Mesendoderm (in vitro differentiated cells): ENCODE measurements around the gene C2orf92.

ENCODE experiments used
- DNase-seq: peaks from one replicate; pipeline ENCODE4 v3.0.0; 2013
- H2AK5ac ChIP-seq: 2 replicates; pipeline ENCODE4 v1.6.1; 2013; ENCODE audit warnings: low read length, inconsistent platforms
- H2BK120ac ChIP-seq: 2 replicates; pipeline ENCODE4 v1.6.1; 2013; ENCODE audit warnings: low read depth, mild to moderate bottlenecking, low read length, moderate library complexity, mixed read lengths
- H2BK15ac ChIP-seq: replicated peaks from 2 replicates; pipeline ENCODE4 v1.6.1; 2013; ENCODE audit warnings: low read depth, mild to moderate bottlenecking, moderate library complexity
- H2BK5ac ChIP-seq: 2 replicates; pipeline ENCODE4 v1.6.1; 2013; ENCODE audit warnings: low read length, inconsistent platforms
- H3K18ac ChIP-seq: 2 replicates; pipeline ENCODE4 v1.6.1; 2013; ENCODE audit warnings: mild to moderate bottlenecking, low read length, mixed read lengths
- H3K23ac ChIP-seq: one replicate; pipeline ENCODE4 v1.6.1; 2013; ENCODE audit warnings: low read length
- H3K27ac ChIP-seq: 2 replicates; pipeline ENCODE4 v1.5.1; 2013; ENCODE audit warnings: low read depth, mild to moderate bottlenecking, inconsistent platforms, low read length, moderate library complexity
- H3K27me3 ChIP-seq: 2 replicates; pipeline ENCODE4 v1.6.1; 2013; ENCODE audit warnings: low read length, control low read depth, mild to moderate bottlenecking, inconsistent platforms; ENCODE audit not compliant: insufficient read depth, poor library complexity
- H3K36me3 ChIP-seq: 2 replicates; pipeline ENCODE4 v1.6.1; 2013; ENCODE audit warnings: low read length, inconsistent platforms; ENCODE audit not compliant: control insufficient read depth, insufficient read depth
- H3K4ac ChIP-seq: one replicate; pipeline ENCODE4 v1.6.1; 2013; ENCODE audit warnings: low read depth, mild to moderate bottlenecking, low read length, moderate library complexity
- H3K4me1 ChIP-seq: 2 replicates; pipeline ENCODE4 v1.6.1; 2013; ENCODE audit warnings: low read depth, low read length, inconsistent platforms; ENCODE audit not compliant: control insufficient read depth
- H3K4me2 ChIP-seq: 2 replicates; pipeline ENCODE4 v1.6.1; 2013; ENCODE audit warnings: low read length
- H3K4me3 ChIP-seq: 2 replicates; pipeline ENCODE4 v1.5.1; 2013; ENCODE audit warnings: mild to moderate bottlenecking, low read length
- H3K56ac ChIP-seq: one replicate; pipeline ENCODE4 v1.6.1; 2013; ENCODE audit warnings: low read length
- H3K79me1 ChIP-seq: 2 replicates; pipeline ENCODE4 v1.6.1; 2013; ENCODE audit warnings: low read length, inconsistent platforms
- H3K79me2 ChIP-seq: 2 replicates; pipeline ENCODE4 v1.6.1; 2013; ENCODE audit warnings: mild to moderate bottlenecking, low read length; ENCODE audit not compliant: control insufficient read depth, insufficient read depth
- H3K9ac ChIP-seq: 2 replicates; pipeline ENCODE4 v1.6.1; 2013; ENCODE audit warnings: low read length, inconsistent platforms
- H4K5ac ChIP-seq: one replicate; pipeline ENCODE4 v1.6.1; 2013; ENCODE audit warnings: low read length
- H4K8ac ChIP-seq: one replicate; pipeline ENCODE4 v1.6.1; 2013; ENCODE audit warnings: low read depth, mild to moderate bottlenecking, control low read depth, low read length, moderate library complexity
- WGBS: extraction: QIAGEN DNeasy Blood & Tissue Kit; methylation state at CpG from one replicate; pipeline ENCODE4 v1.1.7; 2013; ENCODE audit warnings: low lambda C conversion rate, missing lambda C conversion rate; ENCODE audit not compliant: insufficient coverage; ENCODE audit errors: extremely low coverage; 5-methylcytosine and 5-hydroxymethylcytosine counted together

The C2orf92 gene

GRCh38 chr2:97660775-97661389 is 8.6 kb upstream of the C2orf92 start:
- Histone ChIP-seq H4K5ac (no peak overlapping the region), H3K4me2 (no peak overlapping the region)
- WGBS: no CpG with 5 or more reads among the region's 18 CpGs

GRCh38 chr2:97661927-97662326 is 7.6 kb upstream of the C2orf92 start:
- Histone ChIP-seq H3K4ac (no peak overlapping the region), H2BK5ac (no peak overlapping the region), H2BK15ac (no peak overlapping the region), H3K79me1 (peaks cover 17% of the 10 kb centered on the region), H3K4me2 (peak overlapping the region; percentile 25), H3K27me3 (no peaks in the 10 kb centered on the region), H4K5ac (no peak overlapping the region), H3K4me3 (no peak overlapping the region), H4K8ac (no peak overlapping the region), H3K18ac (no peak overlapping the region), H3K36me3 (peaks cover 2% of the 10 kb centered on the region), H3K56ac (peak overlapping the region; percentile 42), H2BK120ac (no peak overlapping the region), H3K4me1 (peaks cover 10% of the 10 kb centered on the region), H3K79me2 (peaks cover 14% of the 10 kb centered on the region), H3K23ac (no peak overlapping the region), H3K9ac (no peak overlapping the region), H3K27ac (no peak overlapping the region), H2AK5ac (no peak overlapping the region)
- no peak for DNase-seq
- no CpG with 5 or more reads among the region's 6 CpGs for WGBS

More at GRCh38 chr2:97660775-97661389, 8.6 kb upstream of the C2orf92 start:
- Histone ChIP-seq H3K79me1 (peaks cover 17% of the 10 kb centered on the region), H3K36me3 (peaks cover 2% of the 10 kb centered on the region), H3K27ac (no peak overlapping the region), H3K79me2 (peaks cover 14% of the 10 kb centered on the region), H2AK5ac (no peak overlapping the region), H3K27me3 (no peaks in the 10 kb centered on the region), H3K56ac (no peak overlapping the region), H4K8ac (no peak overlapping the region), H3K4ac (no peak overlapping the region), H3K18ac (no peak overlapping the region), H2BK120ac (no peak overlapping the region), H2BK15ac (no peak overlapping the region), H3K23ac (peak overlapping the region; percentile 80), H3K9ac (no peak overlapping the region), H3K4me3 (no peak overlapping the region), H2BK5ac (no peak overlapping the region), H3K4me1 (peaks cover 10% of the 10 kb centered on the region)
- DNase-seq: no peak

- Histone ChIP-seq H3K4me3 (no peak overlapping the region), H3K79me1 (peaks cover 17% of the 10 kb centered on the region), H3K27ac (peak overlapping the region; percentile 96), H2BK5ac (no peak overlapping the region), H2BK120ac (no peak overlapping the region), H3K9ac (peak overlapping the region; percentile 97), H4K8ac (no peak overlapping the region), H3K79me2 (peaks cover 14% of the 10 kb centered on the region), H4K5ac (no peak overlapping the region), H3K36me3 (peaks cover 2% of the 10 kb centered on the region), H3K23ac (peak overlapping the region; percentile 48), H2BK15ac (no peak overlapping the region), H3K4me1 (peaks cover 10% of the 10 kb centered on the region), H3K56ac (peak overlapping the region; percentile 98), H3K4ac (no peak overlapping the region), H3K27me3 (no peaks in the 10 kb centered on the region), H3K18ac (peak overlapping the region; percentile 34), H2AK5ac (no peak overlapping the region), H3K4me2 (peak overlapping the region; percentile 94)
- no peak for DNase-seq
- no CpG with 5 or more reads among the region's 12 CpGs for WGBS
Measured at GRCh38 chr2:97662386-97662894, 7.1 kb upstream of the C2orf92 start.

GRCh38 chr2:97662895-97663625 is 6.5 kb upstream of the C2orf92 start:
- Histone ChIP-seq H2BK120ac (peak overlapping the region; percentile 77), H3K4ac (peak overlapping the region; percentile 58), H3K18ac (peak overlapping the region; percentile 97), H4K8ac (no peak overlapping the region), H2BK15ac (no peak overlapping the region), H2BK5ac (peak overlapping the region; percentile 70), H4K5ac (no peak overlapping the region), H3K4me2 (peak overlapping the region; percentile 94), H3K56ac (peak overlapping the region; percentile 98), H3K27ac (peak overlapping the region; percentile 96), H3K36me3 (peaks cover 2% of the 10 kb centered on the region), H3K27me3 (no peaks in the 10 kb centered on the region), H3K23ac (peak overlapping the region; percentile 68), H3K79me1 (peaks cover 17% of the 10 kb centered on the region), H3K79me2 (peaks cover 14% of the 10 kb centered on the region), H3K4me1 (peaks cover 10% of the 10 kb centered on the region), H2AK5ac (peak overlapping the region; percentile 85), H3K4me3 (peak overlapping the region; percentile 84), H3K9ac (peak overlapping the region; percentile 97)
- no CpG with 5 or more reads among the region's 24 CpGs for WGBS
- DNase-seq: peak; percentile 97

- no CpG with 5 or more reads among the region's 46 CpGs for WGBS
- DNase-seq: no peak
- no peak overlapping the region for H4K5ac ChIP-seq
- peak overlapping the region; percentile 97 for H3K9ac ChIP-seq
- peak overlapping the region; percentile 58 for H3K4ac ChIP-seq
- H2BK120ac ChIP-seq: peak overlapping the region; percentile 77
- H3K79me1 ChIP-seq: peaks cover 17% of the 10 kb centered on the region
- H3K4me3 ChIP-seq: peak overlapping the region; percentile 84
- H2BK15ac ChIP-seq: no peak overlapping the region
- peak overlapping the region; percentile 25 for H3K4me2 ChIP-seq
- H3K27me3 ChIP-seq: no peaks in the 10 kb centered on the region
- no peak overlapping the region for H3K23ac ChIP-seq
- H3K4me1 ChIP-seq: peaks cover 10% of the 10 kb centered on the region
- peak overlapping the region; percentile 96 for H3K27ac ChIP-seq
- peak overlapping the region; percentile 59 for H2BK5ac ChIP-seq
- H3K56ac ChIP-seq: peak overlapping the region; percentile 98
- peaks cover 2% of the 10 kb centered on the region for H3K36me3 ChIP-seq
- H2AK5ac ChIP-seq: no peak overlapping the region
- peak overlapping the region; percentile 97 for H3K18ac ChIP-seq
- H3K79me2 ChIP-seq: peaks cover 14% of the 10 kb centered on the region
- no peak overlapping the region for H4K8ac ChIP-seq
Measured at GRCh38 chr2:97663626-97663961, 5.9 kb upstream of the C2orf92 start.
